ENCODE data around the gene GPR62.
A peak's percentile ranks its signal among the peaks of the same experiment; 100 is the strongest.

Gene GPR62

DNA sequence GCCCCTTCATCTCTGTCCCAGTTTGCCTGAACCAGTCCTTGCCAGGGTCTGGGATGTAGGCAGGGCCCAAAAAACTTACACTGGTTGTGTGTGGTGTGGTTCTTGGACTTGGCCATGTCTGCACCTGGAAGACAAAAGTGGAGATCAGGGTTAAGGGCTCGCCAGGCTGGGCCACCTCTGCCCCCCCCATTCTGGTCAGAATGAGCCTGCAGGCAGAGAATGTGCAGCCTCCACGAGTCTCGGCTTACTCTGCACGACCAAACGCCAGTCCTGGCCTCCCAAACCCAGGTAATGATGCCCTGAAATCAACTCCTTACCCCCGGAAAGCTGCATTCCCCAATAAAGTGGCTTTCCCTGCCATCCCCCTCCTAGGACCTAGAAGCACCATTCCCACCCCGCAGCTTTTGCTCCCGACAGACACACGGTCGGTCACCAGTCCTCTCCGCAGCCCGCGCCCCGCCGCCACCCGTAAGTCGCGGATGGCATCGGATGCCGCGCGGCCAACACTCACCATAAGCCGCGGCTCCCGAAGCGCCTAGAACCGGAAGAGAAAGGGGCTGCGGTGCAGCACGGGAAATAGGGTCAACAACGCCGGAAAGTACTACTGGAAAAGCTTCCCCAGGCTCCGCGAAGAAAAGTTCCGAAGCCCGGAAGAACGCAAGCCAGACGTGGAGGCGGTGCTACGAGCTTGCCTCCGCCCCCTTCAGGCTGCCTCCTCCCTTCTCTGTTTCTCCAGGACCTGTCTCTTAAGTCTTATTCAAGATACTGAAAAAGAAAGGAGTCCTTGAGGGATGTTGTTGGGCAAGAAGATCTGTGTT is 40.4 kb downstream of the GPR62 start, which contains the start of gene RPL29:
TSS of gene RPL29 (minus strand) at position 550 of the 818 bp plus-strand sequence. CDS start at position 116, 434 bp downstream.
- peak; percentile 95 for DNase-seq

DNA sequence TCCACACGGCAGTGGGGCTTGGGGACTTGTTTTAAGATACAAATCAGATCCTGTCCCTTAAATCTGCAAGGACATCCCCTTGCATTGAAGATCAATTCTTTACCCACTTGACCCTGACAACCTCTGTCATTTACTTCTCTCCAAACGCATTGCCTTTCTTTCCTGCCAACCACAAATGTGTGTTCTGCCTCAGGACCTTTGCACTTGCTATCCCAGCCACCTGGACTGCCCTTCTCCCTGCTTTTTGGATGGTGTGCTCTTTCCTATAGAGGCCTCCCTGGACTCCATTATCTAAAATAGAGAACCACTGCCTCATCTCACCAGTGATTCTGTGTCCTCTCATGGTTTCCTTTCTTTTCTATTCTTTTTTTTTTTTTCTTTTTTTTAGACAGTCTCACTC is 42.0 kb downstream of the GPR62 start:
- DNase-seq: no peak

DNA sequence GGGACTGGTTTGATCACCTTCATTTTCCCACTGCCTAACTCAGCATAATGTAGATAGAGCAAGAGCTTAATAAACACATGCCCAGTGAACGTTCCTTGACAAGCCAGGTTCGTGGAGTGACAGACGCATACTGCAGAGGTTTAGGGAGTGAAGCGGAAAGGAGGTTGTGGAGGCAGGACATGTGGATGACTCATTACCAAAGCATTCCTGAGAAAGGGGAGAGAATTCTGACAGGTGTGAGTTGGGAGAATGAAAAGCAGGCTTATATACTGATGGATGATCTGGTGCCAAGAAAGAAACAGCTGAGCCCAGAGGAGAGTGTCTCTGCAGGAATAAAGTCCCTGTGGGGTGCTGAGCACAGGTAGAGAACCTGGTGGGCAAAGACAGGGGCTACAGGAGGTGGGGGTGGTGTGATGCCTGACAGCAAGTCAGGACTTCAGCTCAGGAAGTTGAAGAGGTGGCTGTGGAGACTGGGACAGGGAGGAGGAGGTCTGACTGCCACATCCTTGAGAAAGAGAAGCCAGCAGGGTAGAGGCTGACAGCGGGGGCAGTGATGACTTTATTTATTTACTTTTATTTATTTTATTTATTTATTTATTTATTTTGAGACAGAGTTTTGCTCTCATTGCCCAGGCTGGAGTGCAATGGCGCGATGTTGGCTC is 42.9 kb downstream of the GPR62 start:
- no peak for DNase-seq

DNA sequence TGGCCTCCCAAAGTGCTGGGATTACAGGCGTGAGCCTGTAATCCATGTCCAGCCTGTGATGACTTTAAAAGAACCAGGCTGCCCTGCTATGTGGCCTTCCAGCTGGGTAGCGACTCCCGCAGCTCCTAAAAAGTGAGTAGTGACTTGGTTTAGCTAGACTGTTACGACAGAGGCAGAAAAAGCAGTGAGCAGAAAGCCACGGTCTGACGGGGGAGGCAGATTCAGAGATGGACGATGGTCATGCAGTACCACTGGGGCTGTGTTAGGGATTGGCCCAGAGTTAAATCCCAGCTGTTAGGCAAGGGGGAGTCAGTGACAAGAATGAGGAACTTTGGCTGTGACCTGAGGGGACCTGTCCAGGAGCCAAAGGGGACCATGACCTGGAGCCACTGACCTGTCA is 43.6 kb downstream of the GPR62 start:
- no peak for DNase-seq

DNA sequence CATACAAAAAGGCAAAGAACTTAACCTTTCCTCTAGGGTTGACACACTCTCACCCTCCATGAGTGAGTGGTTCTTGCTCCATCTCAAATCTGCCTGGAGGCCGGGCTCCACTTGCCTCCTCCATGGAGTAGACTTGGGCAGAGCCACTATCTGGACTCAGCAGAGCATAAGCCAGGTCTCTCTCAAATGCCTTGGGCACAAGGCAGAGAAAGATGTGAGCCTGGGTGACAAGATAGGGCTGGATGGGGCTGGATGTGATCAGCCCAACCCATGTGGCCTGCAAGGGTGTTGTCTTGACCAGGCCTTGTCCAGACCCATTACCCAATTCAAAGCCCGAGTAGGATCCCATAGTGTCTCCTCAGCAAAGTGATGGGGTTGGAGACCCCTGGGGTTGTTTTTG is 44.7 kb downstream of the GPR62 start:
- no peak for DNase-seq

DNA sequence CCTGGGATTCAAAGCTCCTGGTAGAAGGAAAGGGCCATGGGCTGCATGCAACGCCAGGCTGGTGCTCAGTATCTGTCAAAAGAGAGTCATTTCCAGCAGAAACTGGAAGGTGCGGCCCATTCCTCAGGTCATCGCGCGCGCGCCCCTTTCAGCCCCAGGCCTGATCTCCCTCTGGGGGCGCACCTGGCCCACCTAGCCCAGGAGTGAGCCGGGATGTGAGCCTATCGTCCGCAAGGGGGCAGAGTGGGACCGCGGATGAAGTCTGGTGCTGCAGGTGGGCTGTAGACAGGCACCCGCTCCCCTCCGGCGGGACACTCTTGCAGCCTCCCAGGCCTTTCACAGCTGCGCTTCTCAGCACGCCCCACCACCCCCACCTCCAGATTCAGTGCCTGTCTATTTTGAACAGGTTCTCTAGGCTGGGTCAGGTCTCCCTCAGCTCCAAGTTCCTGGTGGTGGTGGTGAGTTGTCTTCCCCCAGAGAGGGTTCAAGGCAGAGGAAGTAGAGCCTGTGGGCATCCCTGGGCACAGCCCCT is 46.3 kb downstream of the GPR62 start:
- DNase-seq: peak; percentile 83

DNA sequence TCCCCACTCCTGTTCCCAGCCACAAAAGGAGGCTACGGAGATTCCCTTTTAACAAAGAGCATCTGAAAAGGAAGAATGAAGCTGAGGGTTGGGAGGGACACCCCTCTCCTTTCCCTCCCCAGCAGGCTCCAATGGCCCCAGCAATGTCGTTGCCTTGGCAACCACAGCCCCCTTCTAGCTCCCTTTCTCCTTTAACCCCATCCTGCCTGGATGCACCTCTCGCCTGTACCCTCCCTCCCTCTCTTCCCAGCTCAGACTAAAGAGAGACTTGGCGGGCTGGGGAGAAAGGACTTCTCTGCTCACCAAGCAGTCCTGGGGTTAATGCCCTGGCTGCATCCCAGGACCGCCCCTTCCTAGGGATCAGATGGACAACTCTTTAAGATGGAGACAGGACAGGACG is 47.6 kb downstream of the GPR62 start:
- no peak for DNase-seq

DNA sequence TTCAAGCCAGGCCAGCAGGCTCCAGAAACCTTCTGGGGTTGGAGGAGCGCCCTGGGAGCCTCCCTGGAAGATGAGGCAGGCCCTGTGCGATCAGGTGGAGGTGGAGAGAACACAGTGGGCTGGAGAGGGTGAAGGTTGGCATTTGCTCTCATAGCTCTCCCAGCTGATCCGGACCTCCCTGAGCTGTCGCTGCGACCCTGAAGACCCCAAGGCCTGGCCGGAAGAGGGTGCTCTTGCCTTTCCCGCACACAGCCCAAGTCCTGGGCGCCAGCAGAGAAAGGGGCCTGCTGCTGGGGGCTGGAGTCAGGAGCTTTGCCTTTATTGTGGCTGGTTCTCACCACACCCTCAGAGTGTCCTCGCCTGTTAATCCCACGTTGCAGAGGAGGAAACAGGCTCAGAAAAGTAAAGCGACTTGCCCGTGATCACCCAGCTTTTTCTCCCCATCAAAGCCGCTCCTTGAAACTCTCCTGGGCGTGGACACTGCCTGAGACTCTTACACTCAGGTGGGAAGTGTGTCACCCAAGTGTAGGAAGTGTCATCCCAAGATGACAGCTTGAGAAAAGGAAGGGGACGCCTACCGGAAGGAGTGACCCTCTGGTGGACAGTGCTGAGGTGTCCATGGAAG is 49.1 kb downstream of the GPR62 start:
- DNase-seq: no peak

DNA sequence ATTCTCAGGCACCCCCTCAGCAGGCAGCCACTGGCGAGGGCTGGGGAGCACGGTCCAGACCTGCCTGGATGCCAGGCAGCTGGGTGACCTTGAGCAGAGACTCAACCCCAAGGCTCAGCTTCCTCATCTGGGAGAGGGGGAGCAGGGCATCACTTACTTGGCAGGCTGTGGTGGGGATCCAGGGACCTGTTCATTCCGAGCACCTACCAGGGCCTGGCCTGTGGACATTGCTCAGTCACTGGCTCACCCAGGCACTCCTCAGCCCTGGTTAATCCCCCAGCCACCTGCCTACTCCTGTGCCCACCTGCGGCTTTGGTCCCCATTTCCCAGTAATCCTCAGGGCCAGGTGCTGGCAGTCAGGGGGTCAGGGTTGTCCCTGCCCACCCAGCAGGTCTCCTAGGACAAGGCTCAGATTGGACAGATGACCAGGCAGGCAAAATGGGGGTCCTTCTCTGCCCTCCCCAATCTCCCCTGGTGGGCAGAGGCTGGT is 49.8 kb downstream of the GPR62 start:
- no peak for DNase-seq

DNA sequence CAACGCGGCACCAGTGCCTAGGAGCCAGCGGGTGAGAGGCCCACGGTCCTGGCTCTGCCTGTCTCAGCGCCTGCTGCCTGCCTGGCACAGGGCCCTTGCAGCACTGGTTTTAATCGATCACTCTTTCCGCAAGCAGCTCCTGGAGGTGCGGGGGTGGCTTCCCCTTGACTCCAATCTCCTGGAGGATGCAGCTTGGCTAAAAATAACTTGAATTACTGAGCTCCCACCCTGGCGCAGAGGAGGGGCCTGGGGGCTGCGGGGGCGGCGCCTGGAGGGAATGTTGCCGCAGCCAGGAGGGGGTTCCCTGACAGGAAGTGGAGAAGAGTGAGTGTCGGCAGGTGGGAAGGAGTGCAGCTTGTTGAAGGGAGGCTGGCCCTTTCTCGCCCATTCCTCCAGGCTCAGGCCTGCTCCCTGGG is 50.4 kb downstream of the GPR62 start:
- no peak for DNase-seq

DNA sequence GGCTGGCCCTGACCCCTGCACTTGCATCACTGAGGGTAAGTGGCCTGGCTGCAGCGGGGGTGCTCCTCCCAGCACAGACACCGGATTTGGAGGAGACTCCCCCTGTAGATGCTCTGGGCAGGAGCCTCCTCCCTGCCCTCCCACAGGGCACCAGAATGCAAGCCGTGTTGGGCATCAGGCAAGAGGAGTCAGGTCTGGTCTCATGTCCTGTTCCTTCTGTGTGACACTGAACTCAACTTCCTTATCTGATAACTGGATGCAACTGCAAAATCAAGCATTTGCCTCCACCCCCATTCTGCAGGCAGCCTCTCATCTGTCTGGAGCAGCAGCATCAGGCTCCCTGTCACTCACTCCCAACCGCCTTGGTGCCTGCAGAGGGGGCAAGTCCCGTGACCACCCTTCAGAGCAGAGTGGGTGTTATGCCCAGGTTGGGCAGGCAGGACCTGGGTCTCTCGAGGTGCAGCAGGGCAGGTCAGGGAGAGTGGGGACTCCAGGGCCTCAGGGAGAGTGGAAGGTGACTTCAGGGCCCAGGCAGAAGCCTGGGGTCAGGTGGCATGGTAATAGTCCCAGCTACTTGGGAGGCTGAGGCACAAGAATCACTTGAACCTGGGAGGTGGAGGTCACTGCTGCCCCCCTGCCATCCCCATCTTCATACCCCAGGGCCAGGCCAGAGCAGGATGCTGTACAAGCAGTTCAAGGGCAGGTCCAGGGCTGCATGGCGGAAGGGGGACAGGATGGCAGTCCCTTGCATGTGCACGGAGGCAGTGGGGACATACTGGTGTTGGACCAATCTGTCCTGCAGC is 51.0 kb downstream of the GPR62 start:
- no peak for DNase-seq

DNA sequence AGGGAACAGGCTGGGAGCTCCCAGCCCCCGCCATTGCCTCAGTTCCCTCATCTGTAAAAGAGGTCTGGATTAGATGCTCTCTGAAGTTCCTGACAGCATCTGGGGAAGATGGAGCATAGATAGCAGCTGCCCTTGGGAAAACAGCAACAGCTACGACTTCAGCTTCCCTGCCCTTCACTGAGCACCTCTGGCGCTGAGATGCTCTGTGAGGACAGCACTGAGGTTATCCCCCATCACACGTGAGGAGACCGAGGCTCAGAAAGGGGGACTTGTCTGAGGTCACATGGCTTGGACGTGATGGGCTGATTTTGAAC is 51.6 kb downstream of the GPR62 start:
- DNase-seq: no peak
